ENCODE data around the gene ZNF444.
"Not testable (repeated sequence)": the region's sequence is repeated elsewhere in the genome, so short reads cannot be mapped to it uniquely, and the experiment has no call there.

Gene ZNF444

GRCh38 chr19:56148096-56148495 lies 7.0 kb downstream of the ZNF444 start:
- DNase-seq = no peak

GRCh38 chr19:56148955-56149655 lies 8.0 kb downstream of the ZNF444 start:
- DNase-seq = not testable (repeated sequence)

- DNase-seq = no peak
These were observed 8.6 kb downstream of the ZNF444 start for GRCh38 chr19:56149656-56150038.

GRCh38 chr19:56150358-56150757 lies 9.3 kb downstream of the ZNF444 start:
- DNase-seq = no peak

GRCh38 chr19:56152644-56153043 lies 11.6 kb downstream of the ZNF444 start:
- no peak for DNase-seq

- no peak for DNase-seq
These were observed 12.4 kb downstream of the ZNF444 start for GRCh38 chr19:56153507-56153906.

- DNase-seq = peak; percentile 16
These were observed 14.1 kb downstream of the ZNF444 start for GRCh38 chr19:56155124-56155687.

GRCh38 chr19:56156768-56157167 lies 15.7 kb downstream of the ZNF444 start:
- no peak for DNase-seq

- no peak for DNase-seq
These were observed 17.2 kb downstream of the ZNF444 start for GRCh38 chr19:56158170-56158757.

- DNase-seq = no peak
These were observed 18.0 kb downstream of the ZNF444 start for GRCh38 chr19:56159009-56159559.

- DNase-seq = no peak
These were observed 18.7 kb downstream of the ZNF444 start for GRCh38 chr19:56159622-56160271.

- no peak for DNase-seq
These were observed 20.4 kb downstream of the ZNF444 start for GRCh38 chr19:56161534-56161933.

GRCh38 chr19:56162258-56162657 lies 21.2 kb downstream of the ZNF444 start:
- DNase-seq = peak; percentile 37

GRCh38 chr19:56163097-56163496 lies 22.0 kb downstream of the ZNF444 start:
- DNase-seq = no peak

GRCh38 chr19:56167064-56167578 lies 26.0 kb downstream of the ZNF444 start:
- no peak for DNase-seq

GRCh38 chr19:56170261-56170660 lies 29.2 kb downstream of the ZNF444 start:
- no peak for DNase-seq

- DNase-seq = no peak
These were observed 33.0 kb downstream of the ZNF444 start for GRCh38 chr19:56174086-56174485.

- DNase-seq = no peak
These were observed 33.5 kb downstream of the ZNF444 start for GRCh38 chr19:56174550-56174949.

GRCh38 chr19:56175861-56176307 lies 34.8 kb downstream of the ZNF444 start, which contains the start of gene GALP:
GALP (plus strand) TSS chr19:56176008; CDS start chr19:56177109, 1,101 bp downstream.
- DNase-seq = not testable (repeated sequence)

- DNase-seq = not testable (repeated sequence)
These were observed 35.2 kb downstream of the ZNF444 start for GRCh38 chr19:56176310-56176709.

- DNase-seq = no peak
These were observed 35.8 kb downstream of the ZNF444 start for GRCh38 chr19:56176881-56177280.

- DNase-seq = no peak
These were observed 36.6 kb downstream of the ZNF444 start for GRCh38 chr19:56177564-56178243.

- DNase-seq = no peak
These were observed 48.7 kb downstream of the ZNF444 start for GRCh38 chr19:56189785-56190184.

Measured in stimulated activated CD4-positive, alpha-beta T cell treated with anti-CD3 and anti-CD28 coated beads, Interleukin-15, amount 100 ng/mL, for 24 hours (primary cell).